ENCODE results near the gene HAUS8.

GRCh38 chr19:17103177-17103576 lies 27.9 kb upstream of the HAUS8 start:
- no peak for TF ChIP-seq POLR2A (IDR thresholded peaks at IDR 0.05)
- TF ChIP-seq CTCF (IDR thresholded peaks at IDR 0.05): peak in 2 of 7 experiments; percentile 25 to 30

Measured in body of pancreas (tissue), 4 donors.